Retinal pigment epithelial cell (primary cell): ENCODE measurements around the gene RPL36A.

ENCODE experiments used
- DNase-seq: peaks from one replicate; pipeline ENCODE4 v3.0.0-alpha.2; 2010; ENCODE audit warnings: low read depth
- H3K4me3 ChIP-seq: 2 replicates; pipeline ENCODE4 v1.5.1; 2011; ENCODE audit warnings: mild to moderate bottlenecking, low read length, control low read depth, moderate library complexity
- CTCF ChIP-seq: conservative IDR thresholded peaks from 2 replicates; pipeline ENCODE4 v1.5.1; 2011; ENCODE audit warnings: low read depth, low read length, control low read depth, inconsistent platforms

RPL36A gene

GRCh38 chrX:101390664-101391525 lies at the start of gene RPL36A:
Gene RPL36A, plus strand, starts transcription at chrX:101391011. Its CDS starts 33 bp downstream, at chrX:101391044.
- DNase-seq: peak; percentile 63
- H3K4me3 ChIP-seq: peak within 1 kb of the TSS; percentile 83
- TF ChIP-seq CTCF: peak; percentile 73

- H3K4me3 ChIP-seq: peak overlapping the region; percentile 74
- TF ChIP-seq CTCF: no peak
- no peak for DNase-seq
Measured at GRCh38 chrX:101347859-101348451, 42.9 kb upstream of the RPL36A start.

- no peak for TF ChIP-seq CTCF
- DNase-seq: no peak
Measured at GRCh38 chrX:101348452-101349192, 42.2 kb upstream of the RPL36A start, which contains the start of gene TIMM8A. Gene TIMM8A, minus strand, starts transcription at chrX:101348742. Its CDS starts 78 bp downstream, at chrX:101348664.

GRCh38 chrX:101349193-101349562 lies 41.6 kb upstream of the RPL36A start:
- no peak for DNase-seq
- TF ChIP-seq CTCF: no peak
- H3K4me3 ChIP-seq: peak overlapping the region; percentile 74

More at GRCh38 chrX:101348452-101349192, 42.2 kb upstream of the RPL36A start, which contains the start of gene TIMM8A:
- H3K4me3 ChIP-seq: peak within 1 kb of the TSS; percentile 74

- H3K4me3 ChIP-seq: no peak overlapping the region
- no peak for DNase-seq
Measured at GRCh38 chrX:101357166-101357795, 33.5 kb upstream of the RPL36A start.

More at GRCh38 chrX:101357166-101357795, 33.5 kb upstream of the RPL36A start:
- peak; percentile 45 for TF ChIP-seq CTCF
